GM12878 (cell line): ENCODE measurements around the gene ST7. TPM values are rescaled to one million over a fixed set of nuclear protein-coding genes. Genes with fewer than 3 reads are reported as not detected.

Experiments used
- ASH2L ChIP-seq: fragments of 300-600, 200-600 bp; sonication (generic); IDR thresholded peaks from 2 replicates; pipeline ENCODE4 v1.6.1; 2017; ENCODE audit warnings: low read depth, mild to moderate bottlenecking, borderline replicate concordance
- BHLHE40 ChIP-seq, 2 experiments: fragments of 450-650 bp in 1 of 2; IDR thresholded peaks; 2 replicates each; pipeline ENCODE4 v1.6.1; 2011 to 2017; ENCODE audit warnings: low read depth in 2 of 2, borderline replicate concordance in 1 of 2, improper control_type of control experiment in 1 of 2, low read length in 1 of 2, mild to moderate bottlenecking in 1 of 2
- CBX5 ChIP-seq: sonication (generic); IDR thresholded peaks from 2 replicates; pipeline ENCODE4 v1.6.1; 2016; ENCODE audit warnings: low read depth, moderate library complexity, mild to moderate bottlenecking, inconsistent platforms
- CEBPB ChIP-seq, 2 experiments: fragments of 150-350 bp in 1 of 2; IDR thresholded peaks; 2 replicates each; pipeline ENCODE4 v1.6.1; 2012 to 2014; ENCODE audit warnings: low read depth in 2 of 2, low read length in 2 of 2, borderline replicate concordance in 1 of 2, inconsistent platforms in 1 of 2
- CHD4 ChIP-seq: fragments of 200-600 bp; sonication (generic); IDR thresholded peaks from 2 replicates; pipeline ENCODE4 v1.6.1; 2016; ENCODE audit warnings: mild to moderate bottlenecking
- CREM ChIP-seq: IDR thresholded peaks from 2 replicates; pipeline ENCODE4 v1.6.1; 2014; ENCODE audit warnings: antibody characterized with exemption, low read depth
- FOXM1 ChIP-seq: IDR thresholded peaks from 2 replicates; pipeline ENCODE4 v1.6.1; 2012; ENCODE audit warnings: low read depth, mild to moderate bottlenecking, inconsistent platforms, low read length, moderate library complexity
- JUNB ChIP-seq: IDR thresholded peaks from 2 replicates; pipeline ENCODE4 v1.6.1; 2016; ENCODE audit warnings: antibody characterized with exemption, mild to moderate bottlenecking
- MYB ChIP-seq: fragments of 150-350 bp; IDR thresholded peaks from 2 replicates; pipeline ENCODE4 v1.6.1; 2014; ENCODE audit warnings: mild to moderate bottlenecking, low read depth, low read length, borderline replicate concordance
- NFYA ChIP-seq: IDR thresholded peaks from 2 replicates; pipeline ENCODE4 v1.6.1; 2011; ENCODE audit warnings: low read depth, mild to moderate bottlenecking, low read length, improper control_type of control experiment, borderline replicate concordance
- NR2F1 ChIP-seq: fragments of 450-650 bp; conservative IDR thresholded peaks from 2 replicates; pipeline ENCODE4 v1.6.1; 2017; ENCODE audit warnings: mild to moderate bottlenecking
- NRF1 ChIP-seq: conservative IDR thresholded peaks from 2 replicates; pipeline ENCODE4 v1.6.1; 2011; ENCODE audit warnings: mild to moderate bottlenecking, low read depth, low read length, improper control_type of control experiment
- RUNX3 ChIP-seq: IDR thresholded peaks from 2 replicates; pipeline ENCODE4 v1.6.1; 2012; ENCODE audit warnings: low read length, inconsistent platforms
- SMAD1 ChIP-seq: fragments of 450-650 bp; IDR thresholded peaks from 2 replicates; pipeline ENCODE4 v1.6.1; 2018; ENCODE audit warnings: mild to moderate bottlenecking, low read depth; ENCODE audit not compliant: partially characterized antibody
- SMAD5 ChIP-seq: IDR thresholded peaks from 2 replicates; pipeline ENCODE4 v1.6.1; 2016; ENCODE audit warnings: antibody characterized with exemption, low read depth
- SUPT20H ChIP-seq: IDR thresholded peaks from 2 replicates; pipeline ENCODE4 v1.6.1; 2011; ENCODE audit warnings: low read depth, mild to moderate bottlenecking, low read length, moderate library complexity, borderline replicate concordance; ENCODE audit not compliant: control insufficient read depth
- ZNF24 ChIP-seq: fragments of 450-650 bp; IDR thresholded peaks from 2 replicates; pipeline ENCODE4 v1.6.1; 2017; ENCODE audit warnings: antibody characterized with exemption, mild to moderate bottlenecking
- ZNF622 ChIP-seq: fragments of 450-650 bp; IDR thresholded peaks from 2 replicates; pipeline ENCODE4 v1.6.1; 2017; ENCODE audit warnings: mild to moderate bottlenecking, inconsistent platforms
- ZSCAN29 ChIP-seq: fragments of 450-650 bp; IDR thresholded peaks from 2 replicates; pipeline ENCODE4 v1.6.1; 2017; ENCODE audit warnings: mild to moderate bottlenecking, moderate library complexity
- ZZZ3 ChIP-seq: IDR thresholded peaks from 2 replicates; pipeline ENCODE4 v1.6.1; 2011; ENCODE audit warnings: low read depth; ENCODE audit not compliant: control insufficient read depth, insufficient read length
- polyA plus RNA-seq, 11 experiments: library from polyadenylated mRNA; depleted of rRNA in 4 of 11; unstranded in 6 of 11; stranded (reverse) in 5 of 11; fragments of >200 nt; fragmentation: Nextera tagmentation in 4 of 11; fragmentation: Illumina TruSeq in 1 of 11; extraction: Ambion mirVana in 4 of 11; extraction: Trizol in 1 of 11; gene quantifications; 1 replicate in 1 of 11; 2 replicates in 10 of 11; pipeline versions ENCODE4 v1.2.1 to v1.2.3, GENCODE V29; 2011 to 2016; ENCODE audit warnings: inconsistent platforms in 2 of 11, missing spikeins in 2 of 11, low read depth in 1 of 11
- total RNA-seq, 4 experiments: library from RNA; depleted of rRNA in 3 of 4; stranded (reverse); fragments of >200 nt in 3 of 4; fragmentation: Illumina TruSeq in 1 of 4; extraction: Trizol in 1 of 4; gene quantifications; 2 replicates each; pipeline versions ENCODE4 v1.2.1 to v1.2.3, GENCODE V29; 2013 to 2021
- TF ChIP-seq, protein P1 (sequence below): fragments of 450-650 bp; IDR thresholded peaks from 2 replicates; pipeline ENCODE4 v1.6.1; 2018; ENCODE audit warnings: borderline replicate concordance, mild to moderate bottlenecking; ENCODE audit not compliant: partially characterized antibody
- TF ChIP-seq, protein P2 (sequence below): fragments of 450-650 bp; IDR thresholded peaks from 2 replicates; pipeline ENCODE4 v1.6.1; 2016; ENCODE audit warnings: mild to moderate bottlenecking
- TF ChIP-seq, protein P3 (sequence below): fragments of 450-650 bp; formaldehyde crosslinking; IDR thresholded peaks from 2 replicates; pipeline ENCODE4 v1.4.0; 2022; ENCODE audit warnings: mild to moderate bottlenecking, moderate library complexity
- TF ChIP-seq, protein P4 (sequence below): fragments of 450-650 bp; IDR thresholded peaks from 2 replicates; pipeline ENCODE4 v1.6.1; 2016; ENCODE audit warnings: mild to moderate bottlenecking

The ST7 gene
- total and polyA plus RNA-seq, 10 of the 15 experiments (the other 5 are each of a cell fraction or from before 2014, with no cell fraction given): 27.7 to 76.4 (median 53.6) TPM

DNA sequence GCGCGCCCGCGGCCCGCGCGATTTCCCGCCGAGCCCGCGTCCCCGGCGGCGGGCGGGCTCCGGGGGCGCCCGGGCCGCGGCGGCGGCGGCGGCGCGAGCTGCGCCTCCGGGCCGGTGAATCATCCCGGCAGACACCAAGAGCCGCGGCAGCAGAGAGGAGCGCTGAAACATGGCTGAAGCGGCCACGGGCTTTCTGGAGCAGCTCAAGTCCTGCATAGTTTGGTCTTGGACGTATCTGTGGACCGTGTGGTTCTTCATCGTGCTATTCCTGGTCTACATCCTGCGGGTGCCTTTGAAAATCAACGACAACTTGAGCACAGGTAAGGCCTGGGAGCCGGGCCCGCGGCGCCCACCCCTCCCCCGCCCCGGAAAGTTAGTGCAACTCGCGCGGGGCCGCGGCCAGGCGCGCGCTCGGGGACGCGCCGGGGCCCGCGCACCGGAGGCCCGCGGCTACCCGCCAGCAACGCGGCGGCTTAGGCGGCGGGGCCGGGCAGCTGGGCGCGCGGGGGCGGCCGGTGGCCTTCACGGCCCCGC is at the start of gene ST7 (continued):
- TF ChIP-seq, protein P1, sequence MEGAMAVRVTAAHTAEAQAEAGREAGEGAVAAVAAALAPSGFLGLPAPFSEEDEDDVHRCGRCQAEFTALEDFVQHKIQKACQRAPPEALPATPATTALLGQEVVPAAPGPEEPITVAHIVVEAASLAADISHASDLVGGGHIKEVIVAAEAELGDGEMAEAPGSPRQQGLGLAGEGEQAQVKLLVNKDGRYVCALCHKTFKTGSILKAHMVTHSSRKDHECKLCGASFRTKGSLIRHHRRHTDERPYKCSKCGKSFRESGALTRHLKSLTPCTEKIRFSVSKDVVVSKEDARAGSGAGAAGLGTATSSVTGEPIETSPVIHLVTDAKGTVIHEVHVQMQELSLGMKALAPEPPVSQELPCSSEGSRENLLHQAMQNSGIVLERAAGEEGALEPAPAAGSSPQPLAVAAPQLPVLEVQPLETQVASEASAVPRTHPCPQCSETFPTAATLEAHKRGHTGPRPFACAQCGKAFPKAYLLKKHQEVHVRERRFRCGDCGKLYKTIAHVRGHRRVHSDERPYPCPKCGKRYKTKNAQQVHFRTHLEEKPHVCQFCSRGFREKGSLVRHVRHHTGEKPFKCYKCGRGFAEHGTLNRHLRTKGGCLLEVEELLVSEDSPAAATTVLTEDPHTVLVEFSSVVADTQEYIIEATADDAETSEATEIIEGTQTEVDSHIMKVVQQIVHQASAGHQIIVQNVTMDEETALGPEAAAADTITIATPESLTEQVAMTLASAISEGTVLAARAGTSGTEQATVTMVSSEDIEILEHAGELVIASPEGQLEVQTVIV: no peak
- TF ChIP-seq ZNF24 (peak; percentile 45; the same call in 1 of the 2 replicates), CREM (peak; percentile 13; the same call in 1 of the 2 replicates), NRF1 (no peak), JUNB (no peak), ASH2L (0 out of 2 replicates have a peak, but pooled peaks have one; percentile 51), SMAD1 (no peak), RUNX3 (no peak), NFYA (no peak), SMAD5 (0 out of 2 replicates have a peak, but pooled peaks have one; percentile 23), ZSCAN29 (no peak), ZNF622 (no peak), CBX5 (peak; percentile 59; the same call in 1 of the 2 replicates), FOXM1 (no peak), BHLHE40 (IDR thresholded peaks at IDR 0.05; ENCODE audit: borderline replicate concordance in 1 of 2, low read depth in 2 of 2, low read length in 1 of 2) (0 out of 4 replicates have a peak, but pooled peaks of 1 of the 2 experiments have one; percentile 18), MYB (no peak), CEBPB (IDR thresholded peaks at IDR 0.05; ENCODE audit: borderline replicate concordance in 1 of 2, low read depth in 2 of 2, low read length in 2 of 2) (no peak), CHD4 (no peak), SUPT20H (no peak), NR2F1 (no peak), ZZZ3 (no peak)
- TF ChIP-seq, protein P2, sequence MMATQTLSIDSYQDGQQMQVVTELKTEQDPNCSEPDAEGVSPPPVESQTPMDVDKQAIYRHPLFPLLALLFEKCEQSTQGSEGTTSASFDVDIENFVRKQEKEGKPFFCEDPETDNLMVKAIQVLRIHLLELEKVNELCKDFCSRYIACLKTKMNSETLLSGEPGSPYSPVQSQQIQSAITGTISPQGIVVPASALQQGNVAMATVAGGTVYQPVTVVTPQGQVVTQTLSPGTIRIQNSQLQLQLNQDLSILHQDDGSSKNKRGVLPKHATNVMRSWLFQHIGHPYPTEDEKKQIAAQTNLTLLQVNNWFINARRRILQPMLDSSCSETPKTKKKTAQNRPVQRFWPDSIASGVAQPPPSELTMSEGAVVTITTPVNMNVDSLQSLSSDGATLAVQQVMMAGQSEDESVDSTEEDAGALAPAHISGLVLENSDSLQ: no peak
- TF ChIP-seq, protein P3, sequence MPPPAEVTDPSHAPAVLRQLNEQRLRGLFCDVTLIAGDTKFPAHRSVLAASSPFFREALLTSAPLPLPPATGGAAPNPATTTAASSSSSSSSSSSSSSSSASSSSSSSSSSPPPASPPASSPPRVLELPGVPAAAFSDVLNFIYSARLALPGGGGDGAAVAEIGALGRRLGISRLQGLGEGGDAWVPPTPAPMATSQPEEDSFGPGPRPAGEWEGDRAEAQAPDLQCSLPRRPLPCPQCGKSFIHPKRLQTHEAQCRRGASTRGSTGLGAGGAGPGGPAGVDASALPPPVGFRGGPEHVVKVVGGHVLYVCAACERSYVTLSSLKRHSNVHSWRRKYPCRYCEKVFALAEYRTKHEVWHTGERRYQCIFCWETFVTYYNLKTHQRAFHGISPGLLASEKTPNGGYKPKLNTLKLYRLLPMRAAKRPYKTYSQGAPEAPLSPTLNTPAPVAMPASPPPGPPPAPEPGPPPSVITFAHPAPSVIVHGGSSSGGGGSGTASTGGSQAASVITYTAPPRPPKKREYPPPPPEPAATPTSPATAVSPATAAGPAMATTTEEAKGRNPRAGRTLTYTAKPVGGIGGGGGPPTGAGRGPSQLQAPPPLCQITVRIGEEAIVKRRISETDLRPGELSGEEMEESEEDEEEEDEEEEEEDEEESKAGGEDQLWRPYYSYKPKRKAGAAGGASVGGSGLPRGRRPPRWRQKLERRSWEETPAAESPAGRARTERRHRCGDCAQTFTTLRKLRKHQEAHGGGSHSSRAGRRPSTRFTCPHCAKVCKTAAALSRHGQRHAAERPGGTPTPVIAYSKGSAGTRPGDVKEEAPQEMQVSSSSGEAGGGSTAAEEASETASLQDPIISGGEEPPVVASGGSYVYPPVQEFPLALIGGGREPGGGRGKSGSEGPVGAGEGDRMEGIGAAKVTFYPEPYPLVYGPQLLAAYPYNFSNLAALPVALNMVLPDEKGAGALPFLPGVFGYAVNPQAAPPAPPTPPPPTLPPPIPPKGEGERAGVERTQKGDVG: no peak
- TF ChIP-seq, protein P4, sequence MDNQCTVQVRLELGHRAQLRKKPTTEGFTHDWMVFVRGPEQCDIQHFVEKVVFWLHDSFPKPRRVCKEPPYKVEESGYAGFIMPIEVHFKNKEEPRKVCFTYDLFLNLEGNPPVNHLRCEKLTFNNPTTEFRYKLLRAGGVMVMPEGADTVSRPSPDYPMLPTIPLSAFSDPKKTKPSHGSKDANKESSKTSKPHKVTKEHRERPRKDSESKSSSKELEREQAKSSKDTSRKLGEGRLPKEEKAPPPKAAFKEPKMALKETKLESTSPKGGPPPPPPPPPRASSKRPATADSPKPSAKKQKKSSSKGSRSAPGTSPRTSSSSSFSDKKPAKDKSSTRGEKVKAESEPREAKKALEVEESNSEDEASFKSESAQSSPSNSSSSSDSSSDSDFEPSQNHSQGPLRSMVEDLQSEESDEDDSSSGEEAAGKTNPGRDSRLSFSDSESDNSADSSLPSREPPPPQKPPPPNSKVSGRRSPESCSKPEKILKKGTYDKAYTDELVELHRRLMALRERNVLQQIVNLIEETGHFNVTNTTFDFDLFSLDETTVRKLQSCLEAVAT: peak; percentile 67; the same call in 1 of the 2 replicates
